ENCODE results near the gene STUM. TPM values are rescaled to one million over a fixed set of nuclear protein-coding genes. Genes with fewer than 3 reads are reported as not detected.

Gene STUM
- polyA plus RNA-seq, 1 experiment = not detected

DNA sequence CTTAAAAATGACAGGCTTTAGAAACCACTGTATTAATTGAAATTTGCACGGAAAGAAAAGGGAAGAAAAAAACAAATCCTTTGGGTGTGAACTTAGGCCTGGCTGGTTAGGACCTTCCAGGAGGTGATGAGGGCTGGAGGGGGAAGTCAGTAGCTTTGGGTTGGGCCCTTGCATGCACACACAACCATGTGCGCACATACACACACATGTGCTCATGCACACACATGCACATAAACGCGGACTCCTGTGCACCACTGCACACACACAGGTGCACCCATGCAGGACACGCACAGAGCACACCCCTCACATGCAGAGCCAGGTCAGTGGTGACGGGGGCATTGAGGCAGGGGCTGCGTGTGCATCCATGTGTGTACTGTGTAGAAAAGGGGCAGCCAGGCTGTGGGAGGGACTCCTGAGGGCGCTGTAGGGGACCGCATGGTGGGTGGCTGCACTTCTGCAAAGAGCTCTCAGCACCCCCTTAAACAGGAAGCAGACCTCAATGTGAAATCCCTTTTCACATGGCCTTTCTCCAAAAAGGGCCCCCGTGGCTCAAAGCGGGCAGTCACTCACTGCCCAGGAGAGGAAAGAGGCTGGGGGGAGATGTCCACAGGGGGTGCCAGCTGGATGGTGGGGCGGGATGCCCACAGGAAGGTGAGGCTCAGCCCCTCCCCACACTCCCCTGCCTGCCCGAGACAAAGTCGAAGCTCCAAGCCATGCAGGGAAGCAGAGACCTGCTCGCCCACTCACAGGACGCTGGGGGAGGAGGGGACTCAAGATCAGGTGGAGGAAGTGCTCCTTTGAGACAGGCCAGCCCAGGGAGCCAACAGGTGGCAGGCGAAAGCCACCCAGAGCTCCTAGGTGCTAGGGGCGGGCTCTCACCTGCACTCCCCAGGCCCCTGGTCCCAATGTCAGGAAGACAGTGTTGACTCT, 95.3 kb downstream of the STUM start:
- no peaks in the 10 kb centered on the region for H3K9me3 ChIP-seq (ENCODE audit: control insufficient read depth, insufficient read depth, low read length)
- no peaks in the 10 kb centered on the region for H3K27me3 ChIP-seq (ENCODE audit: control insufficient read depth, insufficient read depth, low read length)
- H3K4me3 ChIP-seq (ENCODE audit: low read depth, low read length) = no peak overlapping the region
- ChIA-PET POLR2A (no interaction called here), CTCF (interaction anchor here (0.8 to 3.1 kb wide), 4 partner anchors 10 to 185 kb away, joined by 3 to 17 read pairs (median 6); no protein-coding TSS in a partner anchor)
- DNase-seq (ENCODE audit: low read depth, low spot score) = no peak
- H3K27ac ChIP-seq (ENCODE audit: low read depth, low read length) = peak overlapping the region; percentile 57
- no peak for TF ChIP-seq CTCF (IDR thresholded peaks at IDR 0.05; ENCODE audit: low read depth, low read length)

- no peaks in the 10 kb centered on the region for H3K27me3 ChIP-seq (ENCODE audit: control insufficient read depth, insufficient read depth, low read length)
- POLR2A ChIA-PET = no interaction called here
- CTCF ChIA-PET = interaction anchor here (0.8 to 1.8 kb wide), 3 partner anchors 11 to 36 kb away, joined by 3 to 7 read pairs (median 4); no protein-coding TSS in a partner anchor
- DNase-seq (ENCODE audit: low read depth, low spot score) = no peak
- no peak overlapping the region for H3K27ac ChIP-seq (ENCODE audit: low read depth, low read length)
- H3K9me3 ChIP-seq (ENCODE audit: control insufficient read depth, insufficient read depth, low read length) = no peaks in the 10 kb centered on the region
- TF ChIP-seq CTCF (IDR thresholded peaks at IDR 0.05; ENCODE audit: low read depth, low read length) = no peak
- no peak overlapping the region for H3K4me3 ChIP-seq (ENCODE audit: low read depth, low read length)
Observed at GRCh38 chr1:226644541-226645176, 96.1 kb downstream of the STUM start.

GRCh38 chr1:226645279-226645976, 96.9 kb downstream of the STUM start:
- ChIA-PET POLR2A (no interaction called here), CTCF (interaction anchor here (1.3 kb wide), 1 partner anchor 19 kb away, joined by 4 read pairs; no protein-coding TSS in a partner anchor)
- no peak for TF ChIP-seq CTCF (IDR thresholded peaks at IDR 0.05; ENCODE audit: low read depth, low read length)
- no peak overlapping the region for H3K4me3 ChIP-seq (ENCODE audit: low read depth, low read length)
- no peak for DNase-seq (ENCODE audit: low read depth, low spot score)
- H3K27ac ChIP-seq (ENCODE audit: low read depth, low read length) = peak overlapping the region; percentile 2
- H3K27me3 ChIP-seq (ENCODE audit: control insufficient read depth, insufficient read depth, low read length) = no peaks in the 10 kb centered on the region
- H3K9me3 ChIP-seq (ENCODE audit: control insufficient read depth, insufficient read depth, low read length) = no peaks in the 10 kb centered on the region

DNA sequence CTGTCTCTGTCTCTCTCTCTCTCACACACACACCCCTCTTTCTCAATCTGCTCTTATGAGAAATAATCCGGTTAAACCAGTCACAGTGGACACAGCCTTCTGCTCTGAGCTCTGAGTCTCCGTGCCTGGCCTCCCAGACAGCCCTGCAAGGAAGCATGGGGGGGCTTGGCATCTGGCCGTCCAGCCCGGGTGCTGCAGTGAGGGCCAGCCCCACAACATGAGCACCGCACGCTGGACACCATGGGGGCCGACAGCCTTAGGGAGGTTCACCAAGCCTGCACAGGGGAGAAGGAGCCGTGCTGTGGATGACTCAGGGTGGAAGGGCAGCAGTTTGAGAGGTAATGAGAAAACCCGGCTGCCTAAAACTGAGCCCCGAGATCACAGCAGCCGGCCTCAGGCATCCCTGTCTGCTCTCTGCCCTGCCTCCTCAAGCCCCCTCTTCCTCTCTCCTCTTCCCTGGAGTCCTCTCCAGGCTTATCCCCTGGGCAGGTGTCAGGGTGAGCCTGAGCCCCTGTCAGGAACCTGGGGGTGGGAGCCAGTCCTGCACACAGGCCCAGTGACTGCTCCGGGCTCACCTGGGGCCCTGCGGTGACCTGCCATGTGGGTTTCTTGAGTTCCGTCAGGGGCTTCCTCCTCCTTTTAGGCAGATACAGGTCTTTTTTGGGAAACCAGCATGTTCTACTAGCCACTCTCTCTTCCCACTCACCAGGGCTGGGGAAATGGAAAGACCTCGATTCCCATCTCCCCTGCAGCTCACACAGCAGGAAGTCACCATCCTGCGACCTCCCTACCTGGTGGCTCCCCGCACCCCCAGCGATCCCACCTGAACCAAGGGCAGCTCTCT, 97.7 kb downstream of the STUM start:
- no peaks in the 10 kb centered on the region for H3K9me3 ChIP-seq (ENCODE audit: control insufficient read depth, insufficient read depth, low read length)
- no peaks in the 10 kb centered on the region for H3K27me3 ChIP-seq (ENCODE audit: control insufficient read depth, insufficient read depth, low read length)
- ChIA-PET CTCF (interaction anchor here (1.3 kb wide), 1 partner anchor 20 kb away, joined by 4 read pairs; no protein-coding TSS in a partner anchor), POLR2A (no interaction called here)
- H3K4me3 ChIP-seq (ENCODE audit: low read depth, low read length) = no peak overlapping the region
- TF ChIP-seq CTCF (IDR thresholded peaks at IDR 0.05; ENCODE audit: low read depth, low read length) = no peak
- DNase-seq (ENCODE audit: low read depth, low spot score) = no peak
- no peak overlapping the region for H3K27ac ChIP-seq (ENCODE audit: low read depth, low read length)

Data from AG04450 (cell line).